Ovary (tissue), 3 donors: ENCODE data around the gene LENG9.

Experiments used
- CTCF ChIP-seq, 3 donors: fragments of 450-650 bp in 2 of 3; fragments of 200-600 bp in 1 of 3; IDR thresholded peaks; one replicate each; pipeline versions ENCODE4 v1.5.1 to v1.8.0; 2016 to 2022; ENCODE audit warnings: antibody characterized with exemption in 3 of 3, mild to moderate bottlenecking in 1 of 3
- EP300 ChIP-seq: sonication (generic); formaldehyde crosslinking; IDR thresholded peaks from one replicate; pipeline ENCODE4 v1.6.1; 2017; ENCODE audit warnings: antibody characterized with exemption
- POLR2A ChIP-seq: fragments of 450-650 bp; IDR thresholded peaks from one replicate; pipeline ENCODE4 v1.6.1; 2017; ENCODE audit warnings: antibody characterized with exemption, mild to moderate bottlenecking, moderate library complexity
- donor health status: DM: no; HTN: no; CAD: no.

DNA sequence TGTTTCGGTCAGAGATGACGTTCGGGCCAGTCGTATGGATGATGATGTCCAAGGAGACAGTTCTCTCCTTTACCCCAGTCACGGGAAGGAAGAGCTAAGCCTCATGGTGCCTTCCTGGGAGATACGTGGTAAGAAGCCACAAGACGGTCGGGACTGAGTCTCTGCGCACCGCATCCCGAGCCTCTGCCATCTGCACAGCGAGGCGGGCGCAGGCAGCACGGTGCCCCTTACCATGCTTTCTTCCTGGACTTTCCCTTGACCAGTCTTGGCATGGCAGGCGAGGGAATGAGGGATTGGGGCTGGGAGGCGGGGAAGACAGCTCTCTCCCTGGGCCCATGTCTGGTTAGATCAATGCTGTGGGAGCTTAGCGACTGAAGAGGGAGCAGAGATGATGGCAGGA, 29.0 kb upstream of the LENG9 start:
- TF ChIP-seq POLR2A (no peak), CTCF (IDR thresholded peaks at IDR 0.05) (no peak), EP300 (no peak)
